Activated CD8-positive, alpha-beta memory T cell treated with anti-CD3 and anti-CD28 coated beads, Interleukin-2, amount 50 U/mL, for 24 hours (primary cell): ENCODE data around the gene SLC35F3.

ENCODE experiments used
- DNase-seq: peaks from one replicate; pipeline ENCODE4 v3.0.0-alpha.2; 2020; ENCODE audit errors: extremely low read depth

Gene SLC35F3

DNA sequence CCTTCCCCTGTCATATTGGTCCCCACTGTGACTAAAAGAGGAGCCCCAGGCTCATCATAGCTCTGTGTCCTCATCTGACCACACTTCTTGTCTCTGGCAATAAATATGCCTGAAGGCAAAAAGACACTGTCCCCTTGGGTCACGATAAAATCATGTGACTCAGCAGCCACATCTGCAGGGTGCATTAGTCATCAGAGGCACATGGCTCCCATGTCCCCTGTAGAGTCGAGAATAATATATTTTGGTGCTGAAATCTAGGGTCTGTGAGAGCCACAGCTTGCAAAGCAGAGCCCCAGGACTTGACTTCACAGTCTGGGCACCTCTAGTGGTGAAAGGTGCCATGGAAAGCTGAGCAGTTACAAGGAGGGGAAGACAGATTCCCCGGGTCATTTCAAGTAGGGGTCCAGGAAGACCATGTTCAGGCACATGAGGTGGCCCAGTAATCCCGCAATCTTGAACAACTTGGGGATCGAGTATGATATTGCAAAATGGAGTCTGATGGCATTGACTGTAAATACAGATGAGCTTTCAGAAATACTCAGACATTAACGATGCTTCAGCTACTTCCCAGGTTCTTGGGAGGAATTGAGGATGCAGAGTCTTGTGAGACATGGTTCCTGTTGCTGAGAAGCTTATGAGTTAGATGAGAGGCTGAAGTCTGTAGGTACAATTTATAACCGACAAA, 68.6 kb downstream of the SLC35F3 start:
- no peak for DNase-seq

- DNase-seq = no peak
Observed at GRCh38 chr1:233975486-233975885, 71.0 kb downstream of the SLC35F3 start.

- DNase-seq = no peak
Observed at GRCh38 chr1:233981042-233981675, 76.7 kb downstream of the SLC35F3 start.

GRCh38 chr1:233982827-233983518, 78.5 kb downstream of the SLC35F3 start:
- DNase-seq = no peak

DNA sequence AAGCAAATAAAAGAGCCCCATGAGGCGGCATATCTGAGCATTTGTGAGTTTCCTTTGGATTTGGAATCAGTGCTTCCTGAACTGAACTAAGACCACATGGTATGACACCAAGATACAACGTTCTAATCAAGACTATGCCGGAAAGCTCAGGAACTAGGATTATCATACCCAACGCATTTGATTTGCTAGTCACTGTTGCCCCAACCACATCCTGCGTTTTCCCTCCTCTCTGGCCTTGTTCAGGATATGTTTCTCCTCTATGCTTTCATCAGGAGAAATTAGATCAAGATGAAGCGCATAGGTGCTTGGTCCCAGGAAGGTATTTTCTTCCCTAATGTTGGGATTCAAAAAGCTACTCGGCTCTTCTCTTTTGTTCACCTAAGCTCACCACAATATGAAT, 79.3 kb downstream of the SLC35F3 start:
- DNase-seq = no peak

DNA sequence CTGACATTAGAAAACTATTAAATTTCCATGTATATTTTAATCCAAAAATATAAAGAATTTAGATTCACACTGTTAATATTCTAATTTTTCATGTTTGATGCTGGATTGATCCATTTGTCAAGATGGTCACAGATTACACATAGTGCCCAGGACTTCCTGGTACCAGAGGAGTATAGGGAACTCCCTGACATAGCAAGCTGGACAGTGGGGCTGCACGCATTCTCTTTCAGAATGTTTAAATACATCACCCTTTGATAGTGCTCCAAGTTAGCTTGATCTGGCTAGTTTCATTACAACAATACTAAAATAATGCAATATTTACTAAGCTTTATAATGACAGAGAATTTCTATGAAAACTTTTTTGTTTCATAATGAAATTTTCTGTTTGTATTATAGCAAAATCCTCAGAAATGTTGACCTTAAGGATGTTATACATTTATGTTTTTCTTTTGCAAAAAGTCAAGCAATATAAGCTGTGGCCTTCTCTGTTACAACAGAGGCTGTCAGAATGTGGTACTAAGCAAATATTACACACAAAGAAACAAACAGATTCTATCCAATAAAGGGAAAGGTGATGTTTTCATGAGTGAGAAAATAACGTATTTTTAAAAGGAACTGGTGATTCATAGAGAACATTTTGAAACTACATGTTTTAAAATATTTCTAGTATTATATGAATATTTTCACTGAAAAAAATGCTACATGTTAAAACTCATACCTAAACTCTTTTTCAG, 84.7 kb downstream of the SLC35F3 start:
- no peak for DNase-seq

- no peak for DNase-seq
Observed at GRCh38 chr1:233990486-233990885, 86.0 kb downstream of the SLC35F3 start.

- no peak for DNase-seq
Observed at GRCh38 chr1:233993651-233994050, 89.2 kb downstream of the SLC35F3 start.

- no peak for DNase-seq
Observed at GRCh38 chr1:233994112-233994511, 89.6 kb downstream of the SLC35F3 start.

GRCh38 chr1:233998456-233998855, 94.0 kb downstream of the SLC35F3 start:
- DNase-seq = no peak

DNA sequence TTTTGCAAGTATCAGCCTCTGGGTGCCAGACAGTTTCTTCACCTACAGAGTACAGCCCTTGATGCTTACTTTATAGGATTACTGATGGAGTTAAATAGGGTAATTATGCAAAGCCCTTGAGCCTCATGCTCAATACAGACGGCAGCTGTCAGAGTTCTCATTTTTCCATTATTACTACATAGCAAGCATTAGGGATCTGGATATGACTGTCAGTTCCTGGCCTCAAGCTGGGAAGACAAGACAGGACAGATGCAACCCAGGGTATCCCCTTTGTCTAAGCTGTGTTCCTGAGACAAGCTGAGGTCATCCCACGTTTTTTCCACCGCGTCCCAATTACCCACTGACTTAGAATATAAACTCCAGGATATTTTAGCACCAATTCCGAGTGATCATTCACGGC, 94.4 kb downstream of the SLC35F3 start:
- no peak for DNase-seq

DNA sequence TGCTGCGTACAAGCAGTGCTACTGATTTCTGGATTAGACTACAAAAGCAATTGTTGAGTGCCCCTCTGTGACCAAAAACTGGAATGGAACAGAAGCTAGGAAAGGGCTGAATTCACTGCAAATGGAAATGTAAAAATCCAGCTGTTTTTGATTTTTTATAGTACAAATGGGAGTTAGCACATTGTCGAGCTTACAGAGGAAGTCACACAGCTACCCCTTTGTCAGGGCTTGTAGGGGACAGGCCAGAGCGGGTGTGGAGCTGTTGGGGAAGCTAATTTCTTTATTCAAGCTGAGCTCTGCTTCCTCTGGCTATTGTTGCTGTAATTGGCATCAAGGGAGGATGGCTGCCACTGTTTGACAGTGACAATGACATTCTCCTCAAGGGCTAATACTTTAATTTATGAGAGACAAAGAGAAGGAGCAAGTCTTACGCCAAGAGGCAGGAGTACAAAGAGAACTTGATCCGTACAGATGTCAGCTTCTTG, 96.1 kb downstream of the SLC35F3 start:
- no peak for DNase-seq

DNA sequence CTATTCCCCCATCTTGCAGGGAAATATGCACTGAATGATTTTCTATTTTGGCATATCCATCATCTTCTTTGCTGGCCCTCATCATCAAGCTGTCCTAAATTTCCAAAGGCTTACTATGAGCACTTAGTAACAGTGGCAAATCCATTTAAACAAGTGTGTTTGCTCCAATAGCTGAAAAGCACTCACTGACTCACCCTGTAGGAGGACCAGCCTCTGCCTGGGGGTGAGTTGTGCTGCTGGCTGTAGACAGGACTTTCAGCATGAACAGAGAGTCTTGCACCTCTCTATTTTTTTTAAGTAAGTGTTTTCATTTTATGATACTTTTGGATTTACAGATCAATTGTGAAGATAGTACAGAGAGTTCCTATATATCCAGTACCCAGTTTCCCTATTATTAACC, 97.3 kb downstream of the SLC35F3 start:
- no peak for DNase-seq

- no peak for DNase-seq
Observed at GRCh38 chr1:234004591-234004990, 100.1 kb downstream of the SLC35F3 start.

GRCh38 chr1:234007684-234008083, 103.2 kb downstream of the SLC35F3 start:
- no peak for DNase-seq

DNA sequence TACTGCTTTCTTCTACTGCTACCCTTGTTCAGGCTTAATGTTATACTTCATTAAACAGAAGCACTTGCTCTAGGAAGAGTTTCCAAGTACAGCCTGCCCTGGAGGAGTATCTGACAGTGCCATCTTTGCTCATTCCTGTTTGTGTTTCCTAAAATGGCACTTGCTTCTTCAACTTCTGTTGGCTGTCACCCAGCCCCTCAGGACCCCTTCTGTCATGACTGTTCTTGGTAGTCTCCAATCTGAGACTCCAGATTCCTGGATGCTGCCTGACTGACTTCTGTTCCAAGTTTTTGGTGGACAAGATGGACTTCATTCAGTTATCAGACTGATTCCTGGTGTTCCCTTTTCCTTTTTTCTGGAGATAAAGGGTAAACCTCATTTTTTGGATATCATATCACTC, 104.1 kb downstream of the SLC35F3 start:
- no peak for DNase-seq

GRCh38 chr1:234009668-234010067, 105.2 kb downstream of the SLC35F3 start:
- no peak for DNase-seq

GRCh38 chr1:234014208-234014607, 109.7 kb downstream of the SLC35F3 start:
- no peak for DNase-seq

GRCh38 chr1:234018816-234019215, 114.3 kb downstream of the SLC35F3 start:
- no peak for DNase-seq

- no peak for DNase-seq
Observed at GRCh38 chr1:234019387-234019786, 114.9 kb downstream of the SLC35F3 start.

DNA sequence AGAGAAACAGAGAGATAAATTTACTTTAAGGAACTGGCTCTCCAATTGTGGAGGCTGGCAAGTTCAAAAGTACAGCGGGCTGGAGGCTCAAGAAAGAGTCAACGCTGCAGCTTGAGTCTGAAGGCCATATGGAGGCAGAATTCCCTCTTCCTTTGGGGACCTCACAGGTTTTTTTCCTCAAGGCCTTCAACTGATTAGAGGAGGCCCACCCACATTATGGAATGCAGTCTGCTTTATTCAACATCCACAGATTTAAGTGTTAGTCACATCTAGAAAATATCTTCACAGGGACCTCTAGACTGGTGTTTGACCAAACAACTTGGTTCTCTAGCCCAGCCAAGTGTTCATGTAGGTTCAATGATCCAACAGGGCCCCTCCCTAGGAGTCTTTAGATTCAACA, 117.8 kb downstream of the SLC35F3 start:
- no peak for DNase-seq

GRCh38 chr1:234039603-234040002, 135.1 kb downstream of the SLC35F3 start:
- no peak for DNase-seq
